Measurements from ENCODE around the gene SBK3.
A peak's percentile ranks its signal among the peaks of the same experiment; 100 is the strongest.

SBK3 gene

GRCh38 chr19:55545443-55545842, at the start of gene SBK3:
TSS of gene SBK3 (minus strand) at chr19:55545543. CDS start at chr19:55545543, 0 bp downstream.
- Histone ChIP-seq H3K27ac (ENCODE audit: low read depth, low read length) (no peak within 1 kb of the TSS), H3K4me1 (ENCODE audit: control insufficient read depth, insufficient read depth, low read length, unreplicated experiment) (peaks cover 21% of the 10 kb centered on the region), H3K36me3 (ENCODE audit: insufficient read depth, low read length) (no peaks in the 10 kb centered on the region), H3K27me3 (ENCODE audit: insufficient read depth, low read length) (no peaks in the 10 kb centered on the region), H2AFZ (ENCODE audit: low read length, unreplicated experiment) (no peak within 1 kb of the TSS), H3K4me3 (ENCODE audit: low read depth, low read length) (no peak within 1 kb of the TSS), H3K79me2 (ENCODE audit: control insufficient read depth, insufficient read depth, low read length, unreplicated experiment) (no peaks in the 10 kb centered on the region)

GRCh38 chr19:55593096-55593772, 47.9 kb upstream of the SBK3 start:
- no peaks in the 10 kb centered on the region for H3K4me1 ChIP-seq (ENCODE audit: control insufficient read depth, insufficient read depth, low read length, unreplicated experiment)
- no peak overlapping the region for H2AFZ ChIP-seq (ENCODE audit: low read length, unreplicated experiment)
- H3K27me3 ChIP-seq (ENCODE audit: insufficient read depth, low read length), result no peaks in the 10 kb centered on the region

GRCh38 chr19:55592391-55593090, 47.2 kb upstream of the SBK3 start:
- Histone ChIP-seq H3K27ac (ENCODE audit: low read depth, low read length) (no peak overlapping the region), H3K27me3 (ENCODE audit: insufficient read depth, low read length) (no peaks in the 10 kb centered on the region), H3K79me2 (ENCODE audit: control insufficient read depth, insufficient read depth, low read length, unreplicated experiment) (no peaks in the 10 kb centered on the region), H3K4me3 (ENCODE audit: low read depth, low read length) (no peak overlapping the region), H3K4me1 (ENCODE audit: control insufficient read depth, insufficient read depth, low read length, unreplicated experiment) (no peaks in the 10 kb centered on the region), H3K36me3 (ENCODE audit: insufficient read depth, low read length) (peaks cover 19% of the 10 kb centered on the region; the same call in 1 of the 2 replicates), H2AFZ (ENCODE audit: low read length, unreplicated experiment) (no peak overlapping the region)

More at GRCh38 chr19:55593096-55593772, 47.9 kb upstream of the SBK3 start:
- no peaks in the 10 kb centered on the region for H3K79me2 ChIP-seq (ENCODE audit: control insufficient read depth, insufficient read depth, low read length, unreplicated experiment)
- H3K27ac ChIP-seq (ENCODE audit: low read depth, low read length), result no peak overlapping the region
- no peak overlapping the region for H3K4me3 ChIP-seq (ENCODE audit: low read depth, low read length)
- H3K36me3 ChIP-seq (ENCODE audit: insufficient read depth, low read length), result peaks cover 19% of the 10 kb centered on the region; the same call in 1 of the 2 replicates

GRCh38 chr19:55591555-55591954, 46.2 kb upstream of the SBK3 start:
- no peak overlapping the region for H2AFZ ChIP-seq (ENCODE audit: low read length, unreplicated experiment)
- H3K4me3 ChIP-seq (ENCODE audit: low read depth, low read length), result no peak overlapping the region
- no peaks in the 10 kb centered on the region for H3K27me3 ChIP-seq (ENCODE audit: insufficient read depth, low read length)
- H3K4me1 ChIP-seq (ENCODE audit: control insufficient read depth, insufficient read depth, low read length, unreplicated experiment), result no peaks in the 10 kb centered on the region
- peaks cover 19% of the 10 kb centered on the region; the same call in 1 of the 2 replicates for H3K36me3 ChIP-seq (ENCODE audit: insufficient read depth, low read length)
- H3K79me2 ChIP-seq (ENCODE audit: control insufficient read depth, insufficient read depth, low read length, unreplicated experiment), result no peaks in the 10 kb centered on the region
- no peak overlapping the region for H3K27ac ChIP-seq (ENCODE audit: low read depth, low read length)

GRCh38 chr19:55590617-55591016, 45.3 kb upstream of the SBK3 start:
- Histone ChIP-seq H3K4me3 (ENCODE audit: low read depth, low read length) (no peak overlapping the region), H3K4me1 (ENCODE audit: control insufficient read depth, insufficient read depth, low read length, unreplicated experiment) (peaks cover 5% of the 10 kb centered on the region), H3K36me3 (ENCODE audit: insufficient read depth, low read length) (peaks cover 14% of the 10 kb centered on the region; the same call in 1 of the 2 replicates), H3K79me2 (ENCODE audit: control insufficient read depth, insufficient read depth, low read length, unreplicated experiment) (no peaks in the 10 kb centered on the region), H3K27ac (ENCODE audit: low read depth, low read length) (no peak overlapping the region), H2AFZ (ENCODE audit: low read length, unreplicated experiment) (no peak overlapping the region), H3K27me3 (ENCODE audit: insufficient read depth, low read length) (no peaks in the 10 kb centered on the region)

GRCh38 chr19:55590109-55590508, 44.8 kb upstream of the SBK3 start:
- Histone ChIP-seq H3K4me3 (ENCODE audit: low read depth, low read length) (no peak overlapping the region), H3K36me3 (ENCODE audit: insufficient read depth, low read length) (peaks cover 9% of the 10 kb centered on the region; the same call in 1 of the 2 replicates), H3K79me2 (ENCODE audit: control insufficient read depth, insufficient read depth, low read length, unreplicated experiment) (no peaks in the 10 kb centered on the region), H3K27me3 (ENCODE audit: insufficient read depth, low read length) (no peaks in the 10 kb centered on the region; the same call in 1 of the 2 replicates), H3K27ac (ENCODE audit: low read depth, low read length) (no peak overlapping the region), H3K4me1 (ENCODE audit: control insufficient read depth, insufficient read depth, low read length, unreplicated experiment) (peaks cover 7% of the 10 kb centered on the region), H2AFZ (ENCODE audit: low read length, unreplicated experiment) (no peak overlapping the region)

GRCh38 chr19:55588738-55589137, 43.4 kb upstream of the SBK3 start:
- Histone ChIP-seq H3K36me3 (ENCODE audit: insufficient read depth, low read length) (0 out of 2 replicates have a peak, but pooled peaks cover 1% of the 10 kb centered on the region), H3K27ac (ENCODE audit: low read depth, low read length) (no peak overlapping the region), H2AFZ (ENCODE audit: low read length, unreplicated experiment) (no peak overlapping the region), H3K4me3 (ENCODE audit: low read depth, low read length) (no peak overlapping the region), H3K79me2 (ENCODE audit: control insufficient read depth, insufficient read depth, low read length, unreplicated experiment) (no peaks in the 10 kb centered on the region), H3K4me1 (ENCODE audit: control insufficient read depth, insufficient read depth, low read length, unreplicated experiment) (peaks cover 8% of the 10 kb centered on the region), H3K27me3 (ENCODE audit: insufficient read depth, low read length) (no peaks in the 10 kb centered on the region; the same call in 1 of the 2 replicates)

- no peak overlapping the region for H3K27ac ChIP-seq (ENCODE audit: low read depth, low read length)
- peak overlapping the region; percentile 65 for H2AFZ ChIP-seq (ENCODE audit: low read length, unreplicated experiment)
- H3K79me2 ChIP-seq (ENCODE audit: control insufficient read depth, insufficient read depth, low read length, unreplicated experiment), result no peaks in the 10 kb centered on the region
- H3K27me3 ChIP-seq (ENCODE audit: insufficient read depth, low read length), result no peaks in the 10 kb centered on the region; the same call in 1 of the 2 replicates
- peaks cover 8% of the 10 kb centered on the region for H3K4me1 ChIP-seq (ENCODE audit: control insufficient read depth, insufficient read depth, low read length, unreplicated experiment)
- peak overlapping the region; percentile 74 for H3K4me3 ChIP-seq (ENCODE audit: low read depth, low read length)
- no peaks in the 10 kb centered on the region for H3K36me3 ChIP-seq (ENCODE audit: insufficient read depth, low read length)
Observed at GRCh38 chr19:55586976-55587668, 41.8 kb upstream of the SBK3 start.

GRCh38 chr19:55585658-55586339, 40.5 kb upstream of the SBK3 start:
- Histone ChIP-seq H3K36me3 (ENCODE audit: insufficient read depth, low read length) (no peaks in the 10 kb centered on the region), H3K27me3 (ENCODE audit: insufficient read depth, low read length) (no peaks in the 10 kb centered on the region; the same call in 1 of the 2 replicates), H3K27ac (ENCODE audit: low read depth, low read length) (no peak overlapping the region), H3K79me2 (ENCODE audit: control insufficient read depth, insufficient read depth, low read length, unreplicated experiment) (no peaks in the 10 kb centered on the region), H3K4me1 (ENCODE audit: control insufficient read depth, insufficient read depth, low read length, unreplicated experiment) (peaks cover 8% of the 10 kb centered on the region), H3K4me3 (ENCODE audit: low read depth, low read length) (peak overlapping the region; percentile 36), H2AFZ (ENCODE audit: low read length, unreplicated experiment) (peak overlapping the region; percentile 43)

GRCh38 chr19:55584871-55585270, 39.5 kb upstream of the SBK3 start:
- peaks cover 8% of the 10 kb centered on the region for H3K4me1 ChIP-seq (ENCODE audit: control insufficient read depth, insufficient read depth, low read length, unreplicated experiment)
- H3K79me2 ChIP-seq (ENCODE audit: control insufficient read depth, insufficient read depth, low read length, unreplicated experiment), result peaks cover 7% of the 10 kb centered on the region
- no peak overlapping the region for H3K27ac ChIP-seq (ENCODE audit: low read depth, low read length)
- no peaks in the 10 kb centered on the region for H3K36me3 ChIP-seq (ENCODE audit: insufficient read depth, low read length)
- H3K27me3 ChIP-seq (ENCODE audit: insufficient read depth, low read length), result no peaks in the 10 kb centered on the region; the same call in 1 of the 2 replicates
- no peak overlapping the region for H3K4me3 ChIP-seq (ENCODE audit: low read depth, low read length)
- no peak overlapping the region for H2AFZ ChIP-seq (ENCODE audit: low read length, unreplicated experiment)

Data from ACC112 (cell line).